PFSK-1 (cell line): Measurements from ENCODE around the gene PARP2. TPM values are rescaled to one million over a fixed set of nuclear protein-coding genes. Genes with fewer than 3 reads are reported as not detected.

Experiments used
- FOXP2 ChIP-seq: optimal IDR thresholded peaks from 2 replicates; pipeline ENCODE3; 2011; ENCODE audit warnings: borderline replicate concordance, control low read depth, inconsistent platforms; ENCODE audit not compliant: insufficient read depth; ENCODE audit errors: extremely low read length, extremely low read depth
- POLR2AphosphoS5 ChIP-seq: IDR thresholded peaks from 2 replicates; pipeline ENCODE4 v1.6.1; 2012; ENCODE audit warnings: low read depth, mild to moderate bottlenecking, control low read depth, low read length, moderate library complexity
- SIN3A ChIP-seq: IDR thresholded peaks from 2 replicates; pipeline ENCODE4 v1.6.1; 2012; ENCODE audit warnings: mild to moderate bottlenecking, low read length, moderate library complexity, borderline replicate concordance; ENCODE audit not compliant: insufficient read depth
- TAF1 ChIP-seq: IDR thresholded peaks from 2 replicates; pipeline ENCODE4 v1.6.1; 2012; ENCODE audit warnings: low read length, control low read depth, borderline replicate concordance; ENCODE audit not compliant: insufficient read depth
- polyA plus RNA-seq: library from polyadenylated mRNA; unstranded; fragments of >200 nt; gene quantifications from one replicate; pipeline ENCODE4 v1.2.1, GENCODE V29; 2012; ENCODE audit warnings: low read depth, missing spikeins; ENCODE audit not compliant: insufficient read length
- TF ChIP-seq, protein P1 (sequence below), 2 experiments: IDR thresholded peaks; 2 replicates each; pipeline versions ENCODE4 v1.6.1 to v1.8.0; 2011 to 2012; ENCODE audit warnings: low read depth in 2 of 2, low read length in 2 of 2, control low read depth in 1 of 2, inconsistent platforms in 1 of 2, mild to moderate bottlenecking in 1 of 2, moderate library complexity in 1 of 2; ENCODE audit not compliant: insufficient read depth in 1 of 2

PARP2 gene, protein sequence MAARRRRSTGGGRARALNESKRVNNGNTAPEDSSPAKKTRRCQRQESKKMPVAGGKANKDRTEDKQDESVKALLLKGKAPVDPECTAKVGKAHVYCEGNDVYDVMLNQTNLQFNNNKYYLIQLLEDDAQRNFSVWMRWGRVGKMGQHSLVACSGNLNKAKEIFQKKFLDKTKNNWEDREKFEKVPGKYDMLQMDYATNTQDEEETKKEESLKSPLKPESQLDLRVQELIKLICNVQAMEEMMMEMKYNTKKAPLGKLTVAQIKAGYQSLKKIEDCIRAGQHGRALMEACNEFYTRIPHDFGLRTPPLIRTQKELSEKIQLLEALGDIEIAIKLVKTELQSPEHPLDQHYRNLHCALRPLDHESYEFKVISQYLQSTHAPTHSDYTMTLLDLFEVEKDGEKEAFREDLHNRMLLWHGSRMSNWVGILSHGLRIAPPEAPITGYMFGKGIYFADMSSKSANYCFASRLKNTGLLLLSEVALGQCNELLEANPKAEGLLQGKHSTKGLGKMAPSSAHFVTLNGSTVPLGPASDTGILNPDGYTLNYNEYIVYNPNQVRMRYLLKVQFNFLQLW
- 10.1 TPM for polyA plus RNA-seq

DNA sequence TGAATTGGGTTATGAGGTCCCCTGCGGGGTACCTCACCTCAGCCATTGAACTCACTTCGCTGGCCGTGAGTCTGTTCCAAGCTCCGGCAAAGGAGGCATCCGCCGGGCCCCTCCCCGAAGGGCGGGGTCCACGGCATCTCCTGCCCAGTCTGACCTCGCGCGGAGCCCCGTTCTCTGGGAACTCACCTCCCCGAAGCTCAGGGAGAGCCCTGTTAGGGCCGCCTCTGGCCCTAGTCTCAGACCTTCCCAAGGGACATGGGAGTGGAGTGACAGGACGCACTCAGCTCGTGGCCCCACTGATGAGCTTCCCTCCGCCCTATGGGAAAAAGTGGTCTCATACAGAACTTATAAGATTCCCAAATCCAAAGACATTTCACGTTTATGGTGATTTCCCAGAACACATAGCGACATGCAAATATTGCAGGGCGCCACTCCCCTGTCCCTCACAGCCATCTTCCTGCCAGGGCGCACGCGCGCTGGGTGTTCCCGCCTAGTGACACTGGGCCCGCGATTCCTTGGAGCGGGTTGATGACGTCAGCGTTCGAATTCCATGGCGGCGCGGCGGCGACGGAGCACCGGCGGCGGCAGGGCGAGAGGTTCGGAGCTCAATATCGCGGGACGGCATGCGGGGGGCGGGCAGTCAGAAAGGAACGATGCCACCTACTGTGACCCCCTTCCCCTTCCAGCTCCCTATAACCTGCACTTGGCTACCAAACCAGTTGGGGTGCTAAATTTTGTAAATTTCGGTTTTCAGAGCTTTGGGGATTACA is at the start of gene PARP2:
PARP2 (plus strand) TSS at position 544 of the 770 bp plus-strand sequence; CDS start at position 551, 7 bp downstream.
- TF ChIP-seq TAF1 (peak; percentile 70; the same call in 1 of the 2 replicates), FOXP2 (peak; percentile 10), SIN3A (0 out of 2 replicates have a peak, but pooled peaks have one; percentile 46), POLR2AphosphoS5 (peak; percentile 78)
- TF ChIP-seq, protein P1, sequence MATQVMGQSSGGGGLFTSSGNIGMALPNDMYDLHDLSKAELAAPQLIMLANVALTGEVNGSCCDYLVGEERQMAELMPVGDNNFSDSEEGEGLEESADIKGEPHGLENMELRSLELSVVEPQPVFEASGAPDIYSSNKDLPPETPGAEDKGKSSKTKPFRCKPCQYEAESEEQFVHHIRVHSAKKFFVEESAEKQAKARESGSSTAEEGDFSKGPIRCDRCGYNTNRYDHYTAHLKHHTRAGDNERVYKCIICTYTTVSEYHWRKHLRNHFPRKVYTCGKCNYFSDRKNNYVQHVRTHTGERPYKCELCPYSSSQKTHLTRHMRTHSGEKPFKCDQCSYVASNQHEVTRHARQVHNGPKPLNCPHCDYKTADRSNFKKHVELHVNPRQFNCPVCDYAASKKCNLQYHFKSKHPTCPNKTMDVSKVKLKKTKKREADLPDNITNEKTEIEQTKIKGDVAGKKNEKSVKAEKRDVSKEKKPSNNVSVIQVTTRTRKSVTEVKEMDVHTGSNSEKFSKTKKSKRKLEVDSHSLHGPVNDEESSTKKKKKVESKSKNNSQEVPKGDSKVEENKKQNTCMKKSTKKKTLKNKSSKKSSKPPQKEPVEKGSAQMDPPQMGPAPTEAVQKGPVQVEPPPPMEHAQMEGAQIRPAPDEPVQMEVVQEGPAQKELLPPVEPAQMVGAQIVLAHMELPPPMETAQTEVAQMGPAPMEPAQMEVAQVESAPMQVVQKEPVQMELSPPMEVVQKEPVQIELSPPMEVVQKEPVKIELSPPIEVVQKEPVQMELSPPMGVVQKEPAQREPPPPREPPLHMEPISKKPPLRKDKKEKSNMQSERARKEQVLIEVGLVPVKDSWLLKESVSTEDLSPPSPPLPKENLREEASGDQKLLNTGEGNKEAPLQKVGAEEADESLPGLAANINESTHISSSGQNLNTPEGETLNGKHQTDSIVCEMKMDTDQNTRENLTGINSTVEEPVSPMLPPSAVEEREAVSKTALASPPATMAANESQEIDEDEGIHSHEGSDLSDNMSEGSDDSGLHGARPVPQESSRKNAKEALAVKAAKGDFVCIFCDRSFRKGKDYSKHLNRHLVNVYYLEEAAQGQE (IDR thresholded peaks at IDR 0.05; ENCODE audit: insufficient read depth in 1 of 2, low read depth in 2 of 2, low read length in 2 of 2): peak in 1 of 2 experiments; percentile 22; a peak in 1 of 4 replicates

GRCh38 chr14:20294636-20295035 is 48.8 kb upstream of the PARP2 start:
- TF ChIP-seq SIN3A (no peak), FOXP2 (no peak), POLR2AphosphoS5 (no peak), TAF1 (no peak)
- TF ChIP-seq, protein P1 (IDR thresholded peaks at IDR 0.05; ENCODE audit: insufficient read depth in 1 of 2, low read depth in 2 of 2, low read length in 2 of 2): no peak

DNA sequence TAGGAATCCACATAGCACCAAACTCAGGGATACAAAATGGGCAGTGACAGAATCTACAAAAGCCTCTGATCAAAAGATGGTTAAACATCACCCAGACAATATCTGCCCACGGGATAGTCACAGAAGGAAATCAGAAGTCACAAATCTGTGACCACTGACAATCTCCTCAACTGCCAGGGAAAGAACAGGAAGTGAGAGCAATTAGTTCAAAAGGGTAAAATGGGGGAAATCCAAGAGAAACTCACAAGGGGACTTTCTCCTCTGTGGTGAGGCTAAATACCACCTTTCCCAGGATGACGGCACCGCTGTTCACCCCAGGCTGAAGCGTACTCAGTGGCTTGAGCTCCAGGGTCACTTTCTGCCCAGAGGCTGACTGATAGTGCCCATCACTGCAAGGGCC is 48.4 kb upstream of the PARP2 start:
- TF ChIP-seq FOXP2 (no peak), TAF1 (no peak), POLR2AphosphoS5 (no peak), SIN3A (no peak)
- TF ChIP-seq, protein P1 (IDR thresholded peaks at IDR 0.05; ENCODE audit: insufficient read depth in 1 of 2, low read depth in 2 of 2, low read length in 2 of 2): no peak

- TF ChIP-seq FOXP2 (no peak), TAF1 (no peak), POLR2AphosphoS5 (no peak), SIN3A (no peak)
- TF ChIP-seq, protein P1 (IDR thresholded peaks at IDR 0.05; ENCODE audit: insufficient read depth in 1 of 2, low read depth in 2 of 2, low read length in 2 of 2): no peak
Measured at GRCh38 chr14:20302042-20302755, 41.2 kb upstream of the PARP2 start.
